ENCODE measurements around the gene IFNAR1. TPM values are rescaled to one million over a fixed set of nuclear protein-coding genes. Genes with fewer than 3 reads are reported as not detected.

The IFNAR1 gene
- total RNA-seq, 1 donor from 2014 or later, result 24.4 TPM

DNA sequence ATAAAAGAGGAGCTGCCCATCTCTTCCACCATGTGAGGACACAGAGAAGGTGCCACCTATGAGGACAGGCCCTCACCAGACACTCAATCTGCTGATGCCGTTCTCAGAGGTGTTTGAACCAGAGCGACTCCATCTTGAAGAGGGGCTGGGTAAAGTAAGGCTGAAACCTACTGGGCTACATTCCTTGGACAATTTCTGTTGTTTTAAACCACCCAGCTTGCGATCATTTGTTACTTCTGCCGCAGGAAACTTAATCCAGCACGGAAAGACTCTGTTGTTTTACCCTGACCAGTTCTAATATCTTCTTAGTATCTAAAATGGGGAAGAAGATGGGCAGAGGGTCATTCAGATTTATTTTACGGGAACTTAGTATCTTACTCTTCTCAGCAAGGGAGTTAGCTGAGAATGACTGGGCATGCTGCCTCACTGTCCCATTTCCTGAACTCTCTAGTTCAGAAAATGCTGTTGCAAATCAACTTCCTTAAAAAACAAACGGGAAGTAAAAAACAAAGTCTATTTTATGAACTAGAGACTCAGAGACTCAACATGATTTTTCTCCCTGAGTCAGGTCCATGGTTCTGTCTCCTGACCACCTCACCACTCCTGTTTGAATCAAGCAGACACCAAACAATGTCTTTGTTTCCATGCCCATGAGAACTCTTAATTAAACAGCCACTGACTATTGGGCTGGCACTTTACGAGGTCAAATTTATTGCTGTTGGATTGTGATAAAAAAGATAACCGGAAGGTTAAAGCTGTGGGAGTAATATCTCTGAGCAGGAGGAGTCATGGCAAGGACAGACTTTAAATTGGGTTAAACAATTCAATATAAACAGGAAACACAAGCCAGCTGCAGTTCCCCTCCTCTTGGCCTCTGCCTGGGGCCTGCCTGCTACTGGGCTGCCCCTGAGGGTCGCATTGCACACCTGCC, 23.8 kb upstream of the IFNAR1 start:
- intact Hi-C loops (cut with micrococcal nuclease), result no loop called here
- no peak overlapping the region for H3K4me3 ChIP-seq
- H3K4me1 ChIP-seq, result peaks cover 36% of the 10 kb centered on the region
- TF ChIP-seq, protein P1, sequence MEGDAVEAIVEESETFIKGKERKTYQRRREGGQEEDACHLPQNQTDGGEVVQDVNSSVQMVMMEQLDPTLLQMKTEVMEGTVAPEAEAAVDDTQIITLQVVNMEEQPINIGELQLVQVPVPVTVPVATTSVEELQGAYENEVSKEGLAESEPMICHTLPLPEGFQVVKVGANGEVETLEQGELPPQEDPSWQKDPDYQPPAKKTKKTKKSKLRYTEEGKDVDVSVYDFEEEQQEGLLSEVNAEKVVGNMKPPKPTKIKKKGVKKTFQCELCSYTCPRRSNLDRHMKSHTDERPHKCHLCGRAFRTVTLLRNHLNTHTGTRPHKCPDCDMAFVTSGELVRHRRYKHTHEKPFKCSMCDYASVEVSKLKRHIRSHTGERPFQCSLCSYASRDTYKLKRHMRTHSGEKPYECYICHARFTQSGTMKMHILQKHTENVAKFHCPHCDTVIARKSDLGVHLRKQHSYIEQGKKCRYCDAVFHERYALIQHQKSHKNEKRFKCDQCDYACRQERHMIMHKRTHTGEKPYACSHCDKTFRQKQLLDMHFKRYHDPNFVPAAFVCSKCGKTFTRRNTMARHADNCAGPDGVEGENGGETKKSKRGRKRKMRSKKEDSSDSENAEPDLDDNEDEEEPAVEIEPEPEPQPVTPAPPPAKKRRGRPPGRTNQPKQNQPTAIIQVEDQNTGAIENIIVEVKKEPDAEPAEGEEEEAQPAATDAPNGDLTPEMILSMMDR (IDR thresholded peaks at IDR 0.05; ENCODE audit: borderline replicate concordance), result no peak
- H3K9me3 ChIP-seq (replicated peaks), result no peaks in the 10 kb centered on the region
- peaks cover 9% of the 10 kb centered on the region for H3K36me3 ChIP-seq
- DNase-seq, result no peak
- H3K27me3 ChIP-seq (ENCODE audit: low read depth), result no peaks in the 10 kb centered on the region
- H3K27ac ChIP-seq (replicated peaks), result peak overlapping the region; percentile 84

DNA sequence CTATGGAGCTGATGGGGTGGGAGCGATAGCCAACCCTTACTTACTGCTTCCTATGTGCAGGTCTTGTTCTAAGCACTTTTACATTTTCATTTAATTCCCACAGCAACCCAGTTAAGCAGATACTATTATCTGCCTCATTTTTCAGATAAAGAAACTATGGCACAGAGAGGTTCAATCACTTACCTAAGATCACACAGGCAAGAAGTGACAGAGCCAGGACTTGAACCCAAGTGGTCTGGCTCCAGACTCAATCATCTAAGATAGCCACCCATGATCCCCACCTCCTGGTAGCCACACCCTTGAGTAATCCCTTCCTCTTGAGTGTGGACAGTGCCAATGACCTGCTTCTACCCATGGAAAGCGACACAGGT, 23.2 kb upstream of the IFNAR1 start:
- peak overlapping the region; percentile 84 for H3K27ac ChIP-seq (replicated peaks)
- peaks cover 2% of the 10 kb centered on the region for H3K36me3 ChIP-seq
- TF ChIP-seq, protein P1 (IDR thresholded peaks at IDR 0.05; ENCODE audit: borderline replicate concordance), result no peak
- no peaks in the 10 kb centered on the region for H3K9me3 ChIP-seq (replicated peaks)
- H3K4me1 ChIP-seq, result peaks cover 36% of the 10 kb centered on the region
- no peak overlapping the region for H3K4me3 ChIP-seq
- DNase-seq, result no peak
- intact Hi-C loops (cut with micrococcal nuclease), result no loop called here
- no peaks in the 10 kb centered on the region for H3K27me3 ChIP-seq (ENCODE audit: low read depth)

DNA sequence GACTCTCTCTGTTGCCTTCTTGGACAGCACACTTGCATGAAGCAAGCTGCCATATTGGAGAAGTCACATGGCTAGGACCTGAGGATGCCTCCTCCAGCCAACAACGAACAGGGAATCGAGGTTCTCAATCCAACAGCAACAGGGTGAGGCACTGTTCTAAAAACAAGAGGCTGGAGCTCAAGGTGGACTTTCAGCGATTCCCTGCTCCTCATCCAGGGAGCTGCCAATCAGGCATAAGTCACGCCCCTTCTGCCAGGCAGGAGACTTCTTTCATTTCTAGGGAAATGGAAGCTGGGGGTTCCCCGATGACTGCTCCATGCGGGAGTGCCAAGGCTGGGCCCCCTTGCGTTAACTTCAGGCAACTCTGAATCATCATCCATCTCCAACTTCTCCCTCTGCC, 22.7 kb upstream of the IFNAR1 start:
- TF ChIP-seq, protein P1 (IDR thresholded peaks at IDR 0.05; ENCODE audit: borderline replicate concordance), result no peak
- Histone ChIP-seq H3K27ac (replicated peaks) (peak overlapping the region; percentile 84), H3K9me3 (replicated peaks) (no peaks in the 10 kb centered on the region), H3K4me3 (no peak overlapping the region), H3K27me3 (ENCODE audit: low read depth) (no peaks in the 10 kb centered on the region), H3K36me3 (no peaks in the 10 kb centered on the region), H3K4me1 (peaks cover 36% of the 10 kb centered on the region)
- intact Hi-C loops (cut with micrococcal nuclease), result no loop called here
- DNase-seq, result no peak

DNA sequence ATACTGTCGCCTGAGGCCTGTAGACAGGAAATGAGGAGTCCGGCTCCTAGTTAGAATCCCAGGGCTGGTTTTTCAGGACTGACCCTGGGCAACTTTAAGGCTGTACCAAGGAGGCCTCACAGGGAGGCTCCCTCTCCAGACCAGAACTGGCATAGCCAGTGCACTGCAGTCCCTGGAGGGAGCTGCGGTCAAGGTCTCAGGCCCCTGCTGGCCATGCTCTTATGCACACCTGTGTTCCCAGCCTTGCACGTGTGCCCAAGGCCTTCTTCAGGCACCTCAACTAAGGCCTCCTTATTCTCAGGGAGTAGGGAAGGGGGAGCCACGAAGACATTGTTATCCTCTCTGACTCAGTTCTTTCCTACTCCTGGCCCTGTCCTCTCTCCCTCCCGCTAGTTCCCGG, 22.0 kb upstream of the IFNAR1 start:
- TF ChIP-seq, protein P1 (IDR thresholded peaks at IDR 0.05; ENCODE audit: borderline replicate concordance), result no peak
- no peaks in the 10 kb centered on the region for H3K27me3 ChIP-seq (ENCODE audit: low read depth)
- no peaks in the 10 kb centered on the region for H3K9me3 ChIP-seq (replicated peaks)
- H3K4me3 ChIP-seq, result no peak overlapping the region
- no peaks in the 10 kb centered on the region for H3K36me3 ChIP-seq
- peaks cover 36% of the 10 kb centered on the region for H3K4me1 ChIP-seq
- H3K27ac ChIP-seq (replicated peaks), result no peak overlapping the region
- no peak for DNase-seq
- intact Hi-C loops (cut with micrococcal nuclease), result no loop called here

DNA sequence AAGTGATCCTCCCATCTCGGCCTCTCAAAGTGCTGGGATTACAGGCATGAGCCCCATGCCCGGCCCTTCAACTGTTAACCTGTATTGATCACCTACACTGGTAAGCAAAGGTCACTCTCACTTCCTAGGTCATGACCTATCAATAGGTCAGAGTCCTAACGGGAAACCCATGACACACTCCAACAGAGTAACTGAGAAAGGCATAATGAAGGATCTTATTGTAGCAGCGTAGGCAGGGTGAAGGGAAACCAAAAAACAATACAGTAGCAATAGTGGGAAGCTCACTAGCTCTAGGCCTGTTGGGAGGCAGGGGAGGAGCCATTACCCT, 19.5 kb upstream of the IFNAR1 start:
- Histone ChIP-seq H3K4me3 (no peak overlapping the region), H3K9me3 (replicated peaks) (no peaks in the 10 kb centered on the region), H3K36me3 (no peaks in the 10 kb centered on the region), H3K4me1 (peaks cover 19% of the 10 kb centered on the region), H3K27me3 (ENCODE audit: low read depth) (no peaks in the 10 kb centered on the region), H3K27ac (replicated peaks) (no peak overlapping the region)
- TF ChIP-seq, protein P1 (IDR thresholded peaks at IDR 0.05; ENCODE audit: borderline replicate concordance), result no peak
- DNase-seq, result no peak
- intact Hi-C loops (cut with micrococcal nuclease), result no loop called here
